GM12865 (cell line): Measurements from ENCODE around the gene SLFN12L.
A peak's percentile ranks its signal among the peaks of the same experiment; 100 is the strongest.

ENCODE experiments used
- DNase-seq: peaks from one replicate; pipeline ENCODE4 v3.0.0; 2010; ENCODE audit warnings: low read depth
- H3K4me3 ChIP-seq: 2 replicates; pipeline ENCODE4 v1.5.1; 2011; ENCODE audit warnings: mild to moderate bottlenecking, low read depth, low read length, control low read depth
- TF ChIP-seq, protein P1 (sequence below): IDR thresholded peaks from 2 replicates; pipeline ENCODE4 v1.5.1; 2011; ENCODE audit warnings: low read length, control low read depth, low read depth, inconsistent platforms; ENCODE audit not compliant: insufficient read depth; ENCODE audit errors: missing control alignments

The SLFN12L gene

DNA sequence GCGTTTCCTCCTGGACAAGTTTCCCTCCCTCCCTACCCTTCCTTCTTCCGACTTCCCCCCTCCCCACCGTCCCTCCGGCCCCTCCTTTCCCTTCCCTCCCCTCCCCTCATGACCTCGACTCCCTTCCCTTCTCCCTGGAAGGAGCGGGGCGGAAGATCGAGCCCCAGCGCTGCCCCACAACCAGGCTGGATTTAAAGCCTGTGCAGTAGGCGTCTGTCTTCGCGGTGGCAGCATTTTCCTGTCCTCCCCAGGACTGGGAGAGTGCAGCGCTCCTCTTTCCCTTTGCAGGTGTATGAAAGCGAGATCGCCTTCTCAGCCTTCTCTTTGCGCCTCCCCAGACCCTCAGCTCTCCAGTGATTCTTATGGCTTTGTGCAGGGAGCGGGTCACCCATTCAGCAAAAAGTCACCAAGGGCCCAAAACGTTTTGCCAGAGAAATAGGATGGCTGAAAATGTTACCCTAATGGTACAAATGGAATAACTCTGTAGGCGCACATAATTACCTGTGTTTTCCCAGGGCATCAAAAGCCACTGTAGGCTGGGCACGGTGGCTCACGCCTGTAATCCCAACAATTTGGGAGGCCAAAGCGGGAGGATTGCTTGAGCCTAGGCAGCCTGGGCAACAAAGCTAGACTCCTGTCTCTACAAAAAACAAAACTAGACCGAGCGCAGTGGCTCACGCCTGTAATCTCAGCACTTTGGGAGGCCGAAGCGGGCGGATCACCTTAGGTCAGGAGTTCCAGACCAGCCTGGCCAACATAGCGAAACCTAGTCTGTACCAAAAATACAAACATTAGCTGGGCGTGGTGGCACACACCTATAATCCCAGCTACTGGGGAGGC, 40.8 kb downstream of the SLFN12L start:
- TF ChIP-seq, protein P1, sequence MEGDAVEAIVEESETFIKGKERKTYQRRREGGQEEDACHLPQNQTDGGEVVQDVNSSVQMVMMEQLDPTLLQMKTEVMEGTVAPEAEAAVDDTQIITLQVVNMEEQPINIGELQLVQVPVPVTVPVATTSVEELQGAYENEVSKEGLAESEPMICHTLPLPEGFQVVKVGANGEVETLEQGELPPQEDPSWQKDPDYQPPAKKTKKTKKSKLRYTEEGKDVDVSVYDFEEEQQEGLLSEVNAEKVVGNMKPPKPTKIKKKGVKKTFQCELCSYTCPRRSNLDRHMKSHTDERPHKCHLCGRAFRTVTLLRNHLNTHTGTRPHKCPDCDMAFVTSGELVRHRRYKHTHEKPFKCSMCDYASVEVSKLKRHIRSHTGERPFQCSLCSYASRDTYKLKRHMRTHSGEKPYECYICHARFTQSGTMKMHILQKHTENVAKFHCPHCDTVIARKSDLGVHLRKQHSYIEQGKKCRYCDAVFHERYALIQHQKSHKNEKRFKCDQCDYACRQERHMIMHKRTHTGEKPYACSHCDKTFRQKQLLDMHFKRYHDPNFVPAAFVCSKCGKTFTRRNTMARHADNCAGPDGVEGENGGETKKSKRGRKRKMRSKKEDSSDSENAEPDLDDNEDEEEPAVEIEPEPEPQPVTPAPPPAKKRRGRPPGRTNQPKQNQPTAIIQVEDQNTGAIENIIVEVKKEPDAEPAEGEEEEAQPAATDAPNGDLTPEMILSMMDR, result no peak
- DNase-seq, result no peak
- H3K4me3 ChIP-seq, result no peak overlapping the region

DNA sequence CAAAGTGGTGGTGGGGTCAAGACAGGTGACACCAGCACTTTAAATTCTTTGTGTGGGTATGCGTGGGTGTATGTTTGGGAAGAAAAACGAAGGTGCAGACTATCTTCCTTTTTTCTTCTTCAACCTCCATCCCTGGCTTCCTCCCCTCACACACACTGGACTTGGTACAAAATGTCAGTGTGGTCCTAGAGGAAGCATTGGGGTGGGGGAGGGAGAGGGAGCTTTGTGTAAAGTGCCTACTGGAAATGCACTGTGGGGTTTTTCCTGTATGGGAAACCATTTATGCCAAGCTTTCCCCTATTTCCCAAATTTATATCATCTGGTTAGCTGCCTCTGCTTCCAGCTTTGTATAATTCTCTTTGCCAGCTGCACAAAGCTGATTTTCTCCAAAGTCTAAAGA, 44.4 kb downstream of the SLFN12L start:
- TF ChIP-seq, protein P1, result no peak
- no peak for DNase-seq

DNA sequence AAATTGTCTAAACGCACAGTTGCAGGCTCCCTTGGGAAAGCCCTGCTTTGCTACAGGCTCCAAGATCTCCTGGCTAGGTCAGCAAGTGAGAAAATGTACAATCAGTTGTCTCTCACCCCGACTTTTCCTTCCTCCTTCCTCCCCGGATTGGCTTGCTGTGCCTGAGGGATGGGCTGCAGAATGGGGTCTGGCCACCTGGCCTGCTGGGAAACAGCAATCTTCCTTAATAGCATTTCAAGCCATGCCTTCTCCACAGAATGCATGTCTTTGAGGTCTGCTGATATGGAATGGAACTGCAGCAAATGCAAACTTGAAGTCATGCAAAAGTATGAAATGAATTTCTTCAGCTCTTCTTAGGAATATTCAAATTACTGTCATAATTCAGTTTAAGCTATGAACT, 46.1 kb downstream of the SLFN12L start:
- DNase-seq, result no peak
- no peak overlapping the region for H3K4me3 ChIP-seq
- TF ChIP-seq, protein P1, result no peak

More for the DNA sequence above, 44.4 kb downstream of the SLFN12L start:
- H3K4me3 ChIP-seq, result no peak overlapping the region

DNA sequence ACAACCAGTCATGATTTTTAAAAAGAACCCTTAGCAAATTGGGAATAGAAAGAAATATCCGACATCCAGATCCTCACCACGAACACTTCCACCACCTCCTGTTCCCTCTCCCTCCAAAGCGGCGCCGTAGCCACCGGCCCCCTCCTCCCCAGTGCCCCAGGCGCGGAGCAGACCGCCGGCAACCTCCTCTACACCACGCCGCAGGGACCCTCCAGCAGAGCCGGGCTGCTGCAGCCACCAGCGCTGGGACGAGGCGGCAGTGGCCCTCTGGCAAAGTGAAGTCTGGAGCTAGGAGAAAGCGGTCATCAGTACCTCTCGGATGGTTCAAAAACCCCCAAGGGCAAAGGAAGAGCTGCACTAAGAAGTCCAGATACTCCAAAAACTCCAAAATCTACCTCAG, 47.5 kb downstream of the SLFN12L start:
- TF ChIP-seq, protein P1, result no peak
- no peak overlapping the region for H3K4me3 ChIP-seq
- DNase-seq, result no peak

DNA sequence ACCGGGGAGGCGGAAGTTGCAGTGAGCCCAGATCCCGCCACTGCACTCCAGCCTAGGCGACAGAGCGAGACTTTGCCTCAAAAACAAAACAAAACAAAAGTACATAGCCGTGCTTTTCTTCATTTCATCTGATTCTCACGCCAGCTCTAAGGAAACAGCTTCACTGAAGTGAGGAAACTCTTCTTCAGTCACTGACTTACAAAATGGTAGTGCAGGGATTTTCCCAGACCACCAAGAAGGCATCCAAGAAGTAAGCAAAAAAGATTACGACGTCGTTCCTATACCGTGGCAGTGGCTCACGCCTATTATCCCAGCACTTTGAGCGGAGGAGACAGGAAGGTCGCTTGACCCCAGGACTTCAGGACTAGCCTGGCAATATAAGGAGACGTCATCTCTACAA, 48.5 kb downstream of the SLFN12L start:
- TF ChIP-seq, protein P1, result no peak
- no peak overlapping the region for H3K4me3 ChIP-seq
- no peak for DNase-seq

DNA sequence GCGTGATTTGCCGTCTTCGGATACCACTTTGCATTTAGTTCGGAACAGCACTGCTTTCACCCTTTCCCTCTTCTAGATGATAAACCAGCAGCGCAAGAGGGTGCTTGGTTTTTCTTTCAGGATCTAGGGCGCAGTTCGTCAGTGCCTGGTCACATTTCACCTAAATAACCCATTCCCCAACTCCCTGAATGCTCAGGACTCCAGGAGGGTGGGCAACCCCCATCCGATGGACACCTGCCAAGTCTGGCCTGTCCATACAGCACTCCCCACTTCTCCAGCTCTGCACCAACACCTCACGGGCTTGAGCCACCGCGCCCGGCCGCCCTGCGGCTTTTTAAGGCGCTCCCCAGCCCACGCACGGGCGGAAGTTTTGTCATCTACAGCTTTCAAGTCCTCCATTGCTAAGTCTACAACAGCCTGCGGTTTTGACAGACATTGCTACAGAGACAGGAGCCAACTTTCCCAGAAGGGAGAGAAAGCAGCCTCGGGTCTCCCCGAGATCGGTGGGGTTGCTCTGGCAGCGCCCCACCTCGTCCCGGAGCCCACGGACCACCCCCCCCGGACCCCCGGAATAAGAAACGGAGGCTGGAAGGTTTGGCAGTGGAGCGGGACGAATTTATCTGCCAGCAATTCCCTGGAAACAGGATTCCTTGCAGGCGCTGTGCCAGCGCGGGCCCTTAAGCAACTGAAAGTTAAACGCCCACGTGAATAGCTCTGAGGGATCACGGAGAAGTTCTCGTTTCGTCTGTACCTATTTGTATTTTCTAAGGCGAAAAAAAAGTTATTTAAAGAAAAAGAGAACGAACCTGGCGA, 50.4 kb downstream of the SLFN12L start:
- H3K4me3 ChIP-seq, result peak overlapping the region; percentile 74
- TF ChIP-seq, protein P1, result no peak
- peak; percentile 75 for DNase-seq
